Osteocyte (in vitro differentiated cells): Measurements from ENCODE around the gene GDNF. TPM values are rescaled to one million over a fixed set of nuclear protein-coding genes. Genes with fewer than 3 reads are reported as not detected.

ENCODE experiments used
- DNase-seq: peaks from one replicate; pipeline ENCODE4 v3.0.0; 2021; ENCODE audit warnings: mixed read lengths; ENCODE audit not compliant: unreplicated experiment; ENCODE audit errors: extremely low spot score
- H3K27ac Mint-ChIP-seq: one replicate; pipeline ENCODE4 v1.8.0; 2021; ENCODE audit warnings: mild to moderate bottlenecking, mixed read lengths; ENCODE audit not compliant: unreplicated experiment
- H3K27me3 Mint-ChIP-seq: one replicate; pipeline ENCODE4 v1.8.0; 2021; ENCODE audit warnings: mixed read lengths; ENCODE audit not compliant: unreplicated experiment
- H3K36me3 Mint-ChIP-seq: one replicate; pipeline ENCODE4 v1.8.0; 2021; ENCODE audit warnings: mixed read lengths; ENCODE audit not compliant: unreplicated experiment
- H3K4me1 Mint-ChIP-seq: one replicate; pipeline ENCODE4 v1.8.0; 2021; ENCODE audit warnings: mixed read lengths; ENCODE audit not compliant: unreplicated experiment
- H3K4me3 Mint-ChIP-seq: one replicate; pipeline ENCODE4 v1.8.0; 2021; ENCODE audit warnings: mild to moderate bottlenecking, moderate library complexity, mixed read lengths; ENCODE audit not compliant: unreplicated experiment
- H3K9me3 Mint-ChIP-seq: one replicate; pipeline ENCODE4 v1.8.0; 2021; ENCODE audit warnings: mixed read lengths; ENCODE audit not compliant: unreplicated experiment
- total RNA-seq: library from RNA; stranded (reverse); gene quantifications from 2 replicates; pipeline ENCODE4 v1.2.1, GENCODE V29; 2021
- TF ChIP-seq, protein P1 (sequence below): fragments of 200-600 bp; sonication (generic); IDR thresholded peaks from 2 replicates; pipeline ENCODE4 v1.5.0; 2021; ENCODE audit warnings: antibody characterized with exemption, mild to moderate bottlenecking, moderate library complexity

Gene GDNF
- total RNA-seq, 1 donor from 2014 or later = 0.32 TPM

DNA sequence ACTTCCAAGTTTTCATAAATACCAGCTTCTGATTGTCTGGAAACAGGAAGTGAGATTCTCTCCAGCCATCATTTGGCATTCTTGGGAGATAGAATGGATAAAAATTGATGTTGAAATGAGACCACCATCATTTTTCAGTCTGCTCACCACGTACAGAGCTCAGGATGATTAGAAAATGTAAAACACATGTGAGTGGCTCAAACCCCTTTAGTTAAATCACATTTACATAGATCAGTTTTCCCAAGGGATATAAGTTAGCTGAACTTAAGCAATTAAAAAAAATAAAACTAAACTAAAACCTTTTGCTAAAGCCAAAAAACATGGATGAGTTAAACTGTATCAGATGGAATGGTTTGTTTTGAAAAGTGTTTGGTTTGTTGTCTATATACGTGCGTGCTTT, 37.1 kb upstream of the GDNF start:
- no peak for DNase-seq
- peaks cover 3% of the 10 kb centered on the region for H3K4me1 Mint-ChIP-seq
- H3K9me3 Mint-ChIP-seq = no peaks in the 10 kb centered on the region
- H3K27ac Mint-ChIP-seq = no peak overlapping the region
- TF ChIP-seq, protein P1, sequence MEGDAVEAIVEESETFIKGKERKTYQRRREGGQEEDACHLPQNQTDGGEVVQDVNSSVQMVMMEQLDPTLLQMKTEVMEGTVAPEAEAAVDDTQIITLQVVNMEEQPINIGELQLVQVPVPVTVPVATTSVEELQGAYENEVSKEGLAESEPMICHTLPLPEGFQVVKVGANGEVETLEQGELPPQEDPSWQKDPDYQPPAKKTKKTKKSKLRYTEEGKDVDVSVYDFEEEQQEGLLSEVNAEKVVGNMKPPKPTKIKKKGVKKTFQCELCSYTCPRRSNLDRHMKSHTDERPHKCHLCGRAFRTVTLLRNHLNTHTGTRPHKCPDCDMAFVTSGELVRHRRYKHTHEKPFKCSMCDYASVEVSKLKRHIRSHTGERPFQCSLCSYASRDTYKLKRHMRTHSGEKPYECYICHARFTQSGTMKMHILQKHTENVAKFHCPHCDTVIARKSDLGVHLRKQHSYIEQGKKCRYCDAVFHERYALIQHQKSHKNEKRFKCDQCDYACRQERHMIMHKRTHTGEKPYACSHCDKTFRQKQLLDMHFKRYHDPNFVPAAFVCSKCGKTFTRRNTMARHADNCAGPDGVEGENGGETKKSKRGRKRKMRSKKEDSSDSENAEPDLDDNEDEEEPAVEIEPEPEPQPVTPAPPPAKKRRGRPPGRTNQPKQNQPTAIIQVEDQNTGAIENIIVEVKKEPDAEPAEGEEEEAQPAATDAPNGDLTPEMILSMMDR = no peak
- H3K4me3 Mint-ChIP-seq = no peak overlapping the region
- peaks cover 18% of the 10 kb centered on the region for H3K27me3 Mint-ChIP-seq
- no peaks in the 10 kb centered on the region for H3K36me3 Mint-ChIP-seq

DNA sequence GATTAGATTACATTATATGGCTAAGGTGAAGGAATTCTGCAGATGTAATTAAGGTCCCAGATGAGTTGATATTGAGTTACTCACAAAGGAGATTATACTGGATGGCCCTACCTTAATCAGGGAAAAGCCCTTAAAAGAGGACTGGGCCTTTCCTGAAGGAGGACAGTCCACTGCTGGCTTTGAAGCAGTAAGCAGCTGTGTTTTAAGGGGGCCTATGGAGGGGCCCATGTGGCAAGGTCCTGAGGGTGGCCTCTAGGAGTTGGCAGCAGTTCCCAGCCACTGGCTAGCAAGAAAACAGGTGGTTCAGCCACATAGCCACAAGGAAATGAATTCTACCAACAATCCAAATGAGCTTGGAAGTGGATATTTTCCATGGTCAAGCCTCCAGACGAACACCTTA, 36.4 kb upstream of the GDNF start:
- DNase-seq = no peak
- TF ChIP-seq, protein P1 = no peak
- no peak overlapping the region for H3K4me3 Mint-ChIP-seq
- no peaks in the 10 kb centered on the region for H3K9me3 Mint-ChIP-seq
- H3K27me3 Mint-ChIP-seq = peaks cover 15% of the 10 kb centered on the region
- peaks cover 3% of the 10 kb centered on the region for H3K4me1 Mint-ChIP-seq
- no peak overlapping the region for H3K27ac Mint-ChIP-seq
- H3K36me3 Mint-ChIP-seq = no peaks in the 10 kb centered on the region

DNA sequence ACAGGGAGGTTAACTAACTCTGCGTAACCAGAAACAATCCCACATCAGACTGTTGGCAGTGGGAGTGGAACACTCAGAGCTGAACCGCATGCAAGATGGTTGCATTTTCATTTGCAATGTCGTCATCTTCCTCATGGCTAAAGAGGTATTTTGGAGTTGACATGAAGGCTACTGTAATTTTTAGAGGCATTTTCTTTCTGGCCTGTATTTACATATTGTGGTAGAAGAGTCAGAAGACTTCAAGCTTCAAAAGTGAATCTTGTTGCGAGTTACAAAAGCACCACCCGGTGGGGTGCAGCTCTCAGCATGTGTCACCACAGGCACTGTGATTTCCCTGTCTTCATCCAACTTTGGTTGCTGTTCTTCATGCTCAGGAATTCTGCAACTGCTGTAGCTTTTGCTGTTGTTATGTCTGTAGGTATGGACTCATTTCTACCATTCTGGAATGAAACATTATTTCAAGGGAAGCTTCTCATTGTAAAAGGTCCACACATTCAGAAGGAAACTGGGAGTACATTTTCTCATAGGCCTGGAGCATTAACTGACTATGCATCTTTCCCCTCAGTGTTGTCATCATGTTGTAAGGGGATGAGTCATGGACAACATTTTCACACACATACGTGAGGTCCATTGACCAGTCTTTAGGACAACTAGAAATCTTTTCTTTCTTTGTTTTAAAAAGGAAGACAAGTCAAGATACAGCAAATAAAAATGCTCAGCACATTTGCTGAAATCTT, 35.4 kb upstream of the GDNF start:
- Mint-ChIP-seq H3K9me3 (no peaks in the 10 kb centered on the region), H3K27ac (no peak overlapping the region), H3K27me3 (peaks cover 15% of the 10 kb centered on the region), H3K36me3 (no peaks in the 10 kb centered on the region), H3K4me1 (peaks cover 3% of the 10 kb centered on the region), H3K4me3 (no peak overlapping the region)
- TF ChIP-seq, protein P1 = no peak
- DNase-seq = no peak

DNA sequence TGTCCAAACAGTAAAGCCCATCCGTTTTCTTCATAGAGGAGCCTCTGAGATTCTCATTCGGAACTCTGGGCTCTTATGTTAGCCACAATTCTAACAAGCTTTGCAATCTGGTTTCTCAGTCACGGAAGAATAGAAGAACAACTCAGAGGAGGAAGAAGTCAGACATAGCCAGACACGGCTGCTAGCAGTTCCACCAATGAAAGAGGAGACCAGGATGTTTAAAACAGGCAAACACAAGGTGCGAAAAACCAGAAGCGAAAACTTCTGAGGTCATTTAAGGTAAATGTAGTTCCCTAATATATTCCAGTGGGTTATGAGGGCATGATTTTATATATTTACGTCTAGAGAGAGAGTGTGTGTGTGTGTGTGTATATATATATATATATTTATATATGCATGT, 34.1 kb upstream of the GDNF start:
- no peak for DNase-seq
- Mint-ChIP-seq H3K4me1 (peaks cover 3% of the 10 kb centered on the region), H3K36me3 (no peaks in the 10 kb centered on the region), H3K27ac (no peak overlapping the region), H3K4me3 (no peak overlapping the region), H3K27me3 (peaks cover 17% of the 10 kb centered on the region), H3K9me3 (no peaks in the 10 kb centered on the region)
- TF ChIP-seq, protein P1 = no peak

GRCh38 chr5:37871023-37871815, 31.4 kb upstream of the GDNF start:
- no peaks in the 10 kb centered on the region for H3K36me3 Mint-ChIP-seq
- H3K9me3 Mint-ChIP-seq = no peaks in the 10 kb centered on the region
- H3K27ac Mint-ChIP-seq = no peak overlapping the region
- peaks cover 3% of the 10 kb centered on the region for H3K4me1 Mint-ChIP-seq
- peaks cover 29% of the 10 kb centered on the region for H3K27me3 Mint-ChIP-seq
- H3K4me3 Mint-ChIP-seq = no peak overlapping the region
- no peak for DNase-seq
- TF ChIP-seq, protein P1 = no peak
